Measurements from ENCODE around the gene CCM2. TPM values are rescaled to one million over a fixed set of nuclear protein-coding genes. Genes with fewer than 3 reads are reported as not detected.

Gene CCM2
- total and polyA plus RNA-seq, 2 experiments from 2014 or later = 24.9 to 40.1 TPM

GRCh38 chr7:45098983-45099839 is 99.2 kb downstream of the CCM2 start (continued):
- TF ChIP-seq POLR2AphosphoS5 (IDR thresholded peaks at IDR 0.05; ENCODE audit: low read depth) (no peak), STAT1 (IDR thresholded peaks at IDR 0.05; ENCODE audit: unreplicated experiment) (no peak)

GRCh38 chr7:45099891-45100760 is 100.1 kb downstream of the CCM2 start:
- Histone ChIP-seq H3K36me3 (ENCODE audit: insufficient read depth) (peaks cover 21% of the 10 kb centered on the region), H3K4me1 (ENCODE audit: insufficient read depth) (no peaks in the 10 kb centered on the region), H3K4me2 (no peak overlapping the region), H3K27ac (ENCODE audit: low read depth) (no peak overlapping the region), H3K79me2 (replicated peaks; ENCODE audit: insufficient read depth) (no peaks in the 10 kb centered on the region), H4K20me1 (replicated peaks; ENCODE audit: insufficient read depth) (peaks cover 17% of the 10 kb centered on the region), H3K4me3 (no peak overlapping the region), H3K27me3 (ENCODE audit: insufficient read depth) (no peaks in the 10 kb centered on the region), H3K9me2 (ENCODE audit: insufficient read depth) (no peaks in the 10 kb centered on the region), H3F3A (replicated peaks; ENCODE audit: low read depth) (peaks cover 15% of the 10 kb centered on the region; the same call in 1 of the 2 replicates), H2AFZ (no peak overlapping the region)
- ATAC-seq = no peak
- TF ChIP-seq POLR2AphosphoS5 (IDR thresholded peaks at IDR 0.05; ENCODE audit: low read depth) (no peak), ZNF331 (CRISPR knock-in tag; IDR thresholded peaks at IDR 0.05; ENCODE audit: low read depth) (no peak), CTCF (conservative IDR thresholded peaks at IDR 0.05; ENCODE audit: low read depth in 2 of 2) (no peak), EZH2phosphoT487 (IDR thresholded peaks at IDR 0.05; ENCODE audit: unreplicated experiment) (no peak), STAT1 (IDR thresholded peaks at IDR 0.05; ENCODE audit: unreplicated experiment) (no peak)
- Mint-ChIP-seq H3K27me3 (ENCODE audit: insufficient read depth, low read depth, poor library complexity) (peaks cover 9% of the 10 kb centered on the region), H3K36me3 (ENCODE audit: low read depth) (peaks cover 55% of the 10 kb centered on the region), H3K4me3 (no peak overlapping the region), H3K9me3 (no peaks in the 10 kb centered on the region; the same call in 2 of the 3 replicates), H3K27ac (no peak overlapping the region), H3K4me1 (no peaks in the 10 kb centered on the region)
- DNase-seq (ENCODE audit: low spot score) = no peak

- peaks cover 15% of the 10 kb centered on the region; the same call in 1 of the 2 replicates for H3F3A ChIP-seq (replicated peaks; ENCODE audit: low read depth)
- Mint-ChIP-seq H3K9me3 (no peaks in the 10 kb centered on the region; the same call in 2 of the 3 replicates), H3K27me3 (ENCODE audit: insufficient read depth, low read depth, poor library complexity) (peaks cover 9% of the 10 kb centered on the region), H3K36me3 (ENCODE audit: low read depth) (peaks cover 63% of the 10 kb centered on the region), H3K4me3 (no peak overlapping the region), H3K4me1 (no peaks in the 10 kb centered on the region), H3K27ac (no peak overlapping the region)
- H3K27me3 ChIP-seq (ENCODE audit: insufficient read depth) = no peaks in the 10 kb centered on the region
- H3K4me3 ChIP-seq = no peak overlapping the region
- DNase-seq (ENCODE audit: low spot score) (no peak), ATAC-seq (no peak)
- H3K79me2 ChIP-seq (replicated peaks; ENCODE audit: insufficient read depth) = 0 out of 2 replicates have a peak, but pooled peaks cover 2% of the 10 kb centered on the region
- no peaks in the 10 kb centered on the region for H3K9me2 ChIP-seq (ENCODE audit: insufficient read depth)
- no peak overlapping the region for H2AFZ ChIP-seq
- no peak overlapping the region for H3K4me2 ChIP-seq
- H3K27ac ChIP-seq (ENCODE audit: low read depth) = no peak overlapping the region
- TF ChIP-seq JUNB (IDR thresholded peaks at IDR 0.05; ENCODE audit: unreplicated experiment) = no peak
- no peak for TF ChIP-seq ZNF331 (CRISPR knock-in tag; IDR thresholded peaks at IDR 0.05; ENCODE audit: low read depth)
- no peak for TF ChIP-seq CREB1 (CRISPR knock-in tag; IDR thresholded peaks at IDR 0.05; ENCODE audit: low read depth)
- no peak for TF ChIP-seq ETS1 (IDR thresholded peaks at IDR 0.05)
- TF ChIP-seq ZNF114 (CRISPR knock-in tag; IDR thresholded peaks at IDR 0.05) = no peak
- no peak for TF ChIP-seq NANOG (IDR thresholded peaks at IDR 0.05; ENCODE audit: borderline replicate concordance)
- no peak for TF ChIP-seq EZH2 (IDR thresholded peaks at IDR 0.05; ENCODE audit: low read depth, unreplicated experiment)
- TF ChIP-seq STAT1 (IDR thresholded peaks at IDR 0.05; ENCODE audit: unreplicated experiment) = no peak
- TF ChIP-seq POLR2AphosphoS5 (IDR thresholded peaks at IDR 0.05; ENCODE audit: low read depth) = no peak
- no peak for TF ChIP-seq EZH2phosphoT487 (IDR thresholded peaks at IDR 0.05; ENCODE audit: unreplicated experiment)
- peaks cover 23% of the 10 kb centered on the region for H4K20me1 ChIP-seq (replicated peaks; ENCODE audit: insufficient read depth)
- H3K4me1 ChIP-seq (ENCODE audit: insufficient read depth) = no peaks in the 10 kb centered on the region
- H3K36me3 ChIP-seq (ENCODE audit: insufficient read depth) = peaks cover 29% of the 10 kb centered on the region
These were observed 100.9 kb downstream of the CCM2 start for GRCh38 chr7:45100761-45101480.

All from GM23338 (cell line).